GM10266 (cell line): Measurements from ENCODE around the gene CFL1.

Experiments used
- DNase-seq: peaks from one replicate; pipeline ENCODE4 v3.0.0; 2012; ENCODE audit errors: extremely low spot score
- TF ChIP-seq, protein P1 (sequence below): IDR thresholded peaks from 2 replicates; pipeline ENCODE4 v1.5.1; 2012; ENCODE audit warnings: mild to moderate bottlenecking, low read depth; ENCODE audit not compliant: control insufficient read depth, insufficient read depth; ENCODE audit errors: missing control alignments

Gene CFL1

DNA sequence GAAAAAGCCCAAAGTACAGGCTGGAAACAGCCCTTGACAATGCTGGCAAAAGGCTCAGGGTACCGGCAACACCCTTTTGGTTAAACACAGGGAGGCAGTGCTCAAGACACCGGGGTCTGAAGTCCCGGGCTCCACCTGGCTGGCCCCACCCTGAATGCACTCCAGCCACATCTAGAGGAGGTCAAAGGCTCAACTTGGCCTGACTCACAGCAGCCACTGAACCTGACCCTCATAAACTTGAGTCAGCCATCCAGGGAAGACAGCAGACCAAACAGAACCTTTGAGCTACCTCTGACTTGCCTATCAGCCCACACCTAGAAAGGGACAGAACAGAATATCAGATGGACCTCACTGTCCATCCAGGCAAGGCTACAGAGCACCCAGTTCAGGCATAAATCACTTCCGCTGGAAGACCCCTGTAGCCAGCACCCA lies 3.8 kb downstream of the CFL1 start:
- TF ChIP-seq, protein P1, sequence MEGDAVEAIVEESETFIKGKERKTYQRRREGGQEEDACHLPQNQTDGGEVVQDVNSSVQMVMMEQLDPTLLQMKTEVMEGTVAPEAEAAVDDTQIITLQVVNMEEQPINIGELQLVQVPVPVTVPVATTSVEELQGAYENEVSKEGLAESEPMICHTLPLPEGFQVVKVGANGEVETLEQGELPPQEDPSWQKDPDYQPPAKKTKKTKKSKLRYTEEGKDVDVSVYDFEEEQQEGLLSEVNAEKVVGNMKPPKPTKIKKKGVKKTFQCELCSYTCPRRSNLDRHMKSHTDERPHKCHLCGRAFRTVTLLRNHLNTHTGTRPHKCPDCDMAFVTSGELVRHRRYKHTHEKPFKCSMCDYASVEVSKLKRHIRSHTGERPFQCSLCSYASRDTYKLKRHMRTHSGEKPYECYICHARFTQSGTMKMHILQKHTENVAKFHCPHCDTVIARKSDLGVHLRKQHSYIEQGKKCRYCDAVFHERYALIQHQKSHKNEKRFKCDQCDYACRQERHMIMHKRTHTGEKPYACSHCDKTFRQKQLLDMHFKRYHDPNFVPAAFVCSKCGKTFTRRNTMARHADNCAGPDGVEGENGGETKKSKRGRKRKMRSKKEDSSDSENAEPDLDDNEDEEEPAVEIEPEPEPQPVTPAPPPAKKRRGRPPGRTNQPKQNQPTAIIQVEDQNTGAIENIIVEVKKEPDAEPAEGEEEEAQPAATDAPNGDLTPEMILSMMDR = no peak
- DNase-seq = no peak

DNA sequence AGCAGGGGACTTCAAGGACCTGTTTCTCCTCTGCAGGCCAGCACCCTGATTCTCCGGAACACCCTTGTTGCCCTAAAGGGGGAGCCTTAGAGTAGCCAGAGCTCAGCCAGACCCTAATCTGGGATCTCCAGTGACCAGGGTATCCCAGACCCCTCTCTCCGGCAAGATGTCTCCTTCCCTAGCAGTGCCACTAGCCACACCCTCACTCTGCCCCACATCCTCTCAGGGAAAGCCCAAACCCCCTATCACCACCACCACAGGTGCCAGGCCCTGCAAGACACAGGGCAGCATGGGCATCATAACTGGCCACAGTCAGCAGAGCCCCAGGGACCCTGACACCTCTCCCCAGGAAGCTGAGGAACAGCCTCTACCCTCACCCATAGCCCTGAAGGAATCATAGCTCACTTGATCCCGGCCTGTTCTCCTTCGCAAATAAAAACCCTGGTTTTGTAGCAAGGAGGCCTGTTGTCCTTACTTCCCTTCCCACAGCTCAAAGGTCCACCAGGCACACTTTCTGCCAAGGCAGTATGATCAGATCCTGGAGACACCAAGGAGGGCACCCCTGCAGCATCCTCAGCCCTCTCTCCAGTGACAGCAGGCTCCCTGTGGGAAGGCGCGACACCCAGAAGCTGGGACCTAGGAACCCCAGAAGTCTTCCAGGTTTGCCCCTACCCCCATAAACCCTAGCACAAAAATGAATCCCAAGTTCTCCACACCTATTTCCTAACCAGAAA lies 4.6 kb downstream of the CFL1 start:
- no peak for DNase-seq

DNA sequence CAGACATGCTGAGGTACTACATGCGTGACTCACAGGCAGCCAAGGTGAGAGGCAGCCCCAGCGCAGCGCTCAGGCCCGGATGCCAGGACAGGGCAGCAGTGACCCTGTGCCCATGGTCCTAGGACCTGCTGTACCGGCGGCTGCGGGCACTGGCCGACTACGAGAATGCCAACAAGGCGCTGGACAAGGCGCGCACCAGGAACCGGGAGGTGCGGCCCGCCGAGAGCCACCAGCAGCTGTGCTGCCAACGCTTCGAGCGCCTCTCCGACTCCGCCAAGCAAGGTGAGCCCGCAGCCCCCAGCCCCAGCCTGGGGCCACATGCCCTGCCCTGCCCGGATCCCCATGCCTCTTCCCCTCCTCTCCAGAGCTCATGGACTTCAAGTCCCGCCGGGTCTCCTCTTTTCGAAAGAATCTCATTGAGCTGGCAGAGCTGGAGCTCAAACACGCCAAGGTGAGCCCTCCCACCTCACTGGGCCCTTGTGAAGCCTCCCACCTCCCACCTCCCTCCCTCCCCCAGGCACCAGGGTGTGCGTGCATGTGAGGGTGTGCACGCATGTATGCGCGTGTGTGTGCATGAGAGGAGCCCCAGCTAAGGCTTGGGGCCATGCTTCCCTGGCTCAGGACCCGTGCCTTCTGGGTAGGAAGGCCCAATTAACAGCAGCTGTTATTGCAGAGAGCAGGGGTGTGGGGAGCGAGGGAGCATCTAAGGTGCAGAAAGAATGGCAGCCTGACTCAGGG lies 5.3 kb downstream of the CFL1 start:
- TF ChIP-seq, protein P1 = no peak

More for the DNA sequence above, 4.6 kb downstream of the CFL1 start:
- TF ChIP-seq, protein P1 = peak; percentile 6

DNA sequence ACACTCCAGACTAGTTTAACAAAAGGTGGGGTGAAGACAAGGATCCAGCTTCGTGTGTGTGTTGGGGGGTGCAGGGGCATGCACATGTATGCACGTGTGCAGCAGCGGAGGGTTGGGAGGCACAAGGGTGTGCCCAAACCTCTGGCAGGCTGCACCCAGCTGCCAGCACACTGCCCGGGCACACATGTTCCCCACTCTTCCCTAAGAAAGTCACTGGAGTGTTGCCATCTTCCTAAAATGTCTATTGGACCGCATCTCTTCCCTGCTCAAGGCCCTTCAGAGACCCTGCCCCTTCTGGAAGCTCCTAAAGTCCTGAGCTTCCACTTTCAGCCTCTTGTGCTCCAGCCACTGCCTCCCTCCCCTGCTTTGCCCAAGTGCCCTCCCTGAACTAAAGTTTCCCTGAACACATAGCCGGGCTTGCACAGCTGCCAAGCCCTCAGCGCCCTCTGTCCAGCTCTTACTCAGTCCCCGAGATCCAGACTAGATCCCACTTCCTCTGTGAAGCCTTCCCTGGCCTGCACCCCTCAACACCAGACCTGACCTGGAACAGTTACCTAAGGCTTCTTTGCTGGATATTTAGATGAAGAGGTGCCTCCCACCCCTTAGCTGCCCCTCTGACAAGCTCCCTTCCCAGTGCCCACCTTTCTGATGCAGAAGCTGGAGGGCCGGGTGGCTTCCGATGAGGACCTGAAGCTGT lies 6.0 kb downstream of the CFL1 start:
- no peak for DNase-seq
- TF ChIP-seq, protein P1 = no peak

More for the DNA sequence above, 5.3 kb downstream of the CFL1 start:
- no peak for DNase-seq

DNA sequence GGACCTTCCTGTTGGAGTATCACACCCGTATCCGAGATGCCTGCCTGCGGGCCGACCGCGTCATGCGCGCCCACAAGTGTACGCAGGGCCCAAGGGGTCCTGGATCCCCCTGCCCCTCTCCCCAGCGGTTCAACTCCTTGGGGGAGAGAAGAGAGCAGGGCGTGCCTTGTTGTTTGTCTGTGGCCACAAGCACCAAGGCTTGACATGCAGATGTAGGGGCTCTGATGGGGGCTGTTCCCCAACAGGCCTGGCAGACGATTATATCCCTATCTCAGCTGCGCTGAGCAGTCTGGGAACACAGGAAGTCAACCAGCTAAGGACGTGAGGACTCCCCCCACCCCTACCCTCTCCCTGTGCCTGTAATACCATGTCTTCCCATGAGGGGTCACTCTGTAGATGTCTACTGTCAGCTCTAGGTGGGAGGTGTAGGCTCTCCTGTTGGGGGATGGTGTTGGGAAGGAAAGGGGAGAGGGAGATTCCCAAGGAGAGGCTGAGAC lies 6.8 kb downstream of the CFL1 start:
- no peak for DNase-seq

DNA sequence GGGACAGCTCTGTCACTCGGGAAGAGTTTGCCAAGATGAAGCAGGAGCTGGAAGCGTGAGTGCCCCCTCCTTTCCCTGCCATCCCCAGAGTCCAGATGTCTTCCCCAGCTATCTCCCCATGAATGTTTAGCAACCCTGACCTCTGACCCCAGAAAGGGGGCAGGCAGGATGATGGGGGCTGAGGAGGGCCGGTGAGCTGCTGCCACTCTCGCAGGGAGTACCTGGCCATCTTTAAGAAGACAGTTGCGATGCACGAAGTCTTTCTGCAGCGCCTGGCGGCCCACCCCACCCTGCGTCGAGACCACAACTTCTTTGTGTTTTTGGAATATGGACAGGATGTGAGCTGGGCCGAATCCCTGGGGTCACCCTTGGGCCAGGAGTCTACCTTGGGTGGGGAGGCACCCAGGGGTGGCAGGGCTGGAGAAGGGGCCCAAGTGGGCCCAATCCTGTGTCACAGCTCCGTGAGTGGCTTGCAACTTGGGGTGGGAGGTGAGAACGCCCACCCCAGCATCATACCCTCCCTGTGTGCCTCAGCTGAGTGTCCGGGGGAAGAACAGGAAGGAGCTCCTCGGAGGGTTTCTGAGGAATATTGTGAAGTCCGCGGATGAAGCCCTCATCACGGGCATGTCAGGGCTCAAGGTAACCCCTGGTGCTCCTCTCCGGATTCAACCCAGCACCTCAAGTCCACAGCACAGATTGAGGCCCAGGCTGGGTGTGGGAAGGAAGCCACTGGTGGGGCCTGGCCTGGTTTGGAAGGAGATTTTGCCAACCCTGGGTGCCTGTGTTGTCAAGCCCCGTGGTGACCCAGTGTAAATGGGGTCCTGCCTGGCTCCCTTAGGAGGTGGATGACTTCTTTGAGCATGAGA lies 7.5 kb downstream of the CFL1 start:
- TF ChIP-seq, protein P1 = no peak
- DNase-seq = no peak

More for the DNA sequence above, 6.8 kb downstream of the CFL1 start:
- TF ChIP-seq, protein P1 = peak; percentile 26
